ENCODE data around the gene SPDYE1.
"Not testable (repeated sequence)": the region's sequence is repeated elsewhere in the genome, so short reads cannot be mapped to it uniquely, and the experiment has no call there.

- TF ChIP-seq, protein P1, sequence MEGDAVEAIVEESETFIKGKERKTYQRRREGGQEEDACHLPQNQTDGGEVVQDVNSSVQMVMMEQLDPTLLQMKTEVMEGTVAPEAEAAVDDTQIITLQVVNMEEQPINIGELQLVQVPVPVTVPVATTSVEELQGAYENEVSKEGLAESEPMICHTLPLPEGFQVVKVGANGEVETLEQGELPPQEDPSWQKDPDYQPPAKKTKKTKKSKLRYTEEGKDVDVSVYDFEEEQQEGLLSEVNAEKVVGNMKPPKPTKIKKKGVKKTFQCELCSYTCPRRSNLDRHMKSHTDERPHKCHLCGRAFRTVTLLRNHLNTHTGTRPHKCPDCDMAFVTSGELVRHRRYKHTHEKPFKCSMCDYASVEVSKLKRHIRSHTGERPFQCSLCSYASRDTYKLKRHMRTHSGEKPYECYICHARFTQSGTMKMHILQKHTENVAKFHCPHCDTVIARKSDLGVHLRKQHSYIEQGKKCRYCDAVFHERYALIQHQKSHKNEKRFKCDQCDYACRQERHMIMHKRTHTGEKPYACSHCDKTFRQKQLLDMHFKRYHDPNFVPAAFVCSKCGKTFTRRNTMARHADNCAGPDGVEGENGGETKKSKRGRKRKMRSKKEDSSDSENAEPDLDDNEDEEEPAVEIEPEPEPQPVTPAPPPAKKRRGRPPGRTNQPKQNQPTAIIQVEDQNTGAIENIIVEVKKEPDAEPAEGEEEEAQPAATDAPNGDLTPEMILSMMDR (IDR thresholded peaks at IDR 0.05): not testable (repeated sequence)
- TF ChIP-seq POLR2A (IDR thresholded peaks at IDR 0.05): not testable (repeated sequence)
Observed at GRCh38 chr7:43966392-43966791, 31.3 kb upstream of the SPDYE1 start.
